Right lobe of liver (tissue), 4 donors: ENCODE results near the gene CDH4.

ENCODE experiments used
- CTCF ChIP-seq, 4 donors: fragments of 200-600 bp in 3 of 4; fragments of 450-650 bp in 1 of 4; IDR thresholded peaks; one replicate each; pipeline versions ENCODE4 v1.5.1 to v1.8.0; 2016 to 2022; ENCODE audit warnings: antibody characterized with exemption in 4 of 4, mild to moderate bottlenecking in 2 of 4
- POLR2A ChIP-seq: fragments of 450-650 bp; IDR thresholded peaks from one replicate; pipeline ENCODE4 v1.6.1; 2017; ENCODE audit warnings: antibody characterized with exemption, mild to moderate bottlenecking
- donor health status: DM: no; HTN: no; CAD: no.
- donor health status: DM: no; HTN: no; CAD: no.
- donor health status: DM: no; HTN: yes; CAD: no.

- TF ChIP-seq CTCF (IDR thresholded peaks at IDR 0.05) (no peak), POLR2A (no peak)
Observed at GRCh38 chr20:61356196-61356595, 104.1 kb downstream of the CDH4 start.
